ENCODE measurements around the gene CLEC16A. TPM values are rescaled to one million over a fixed set of nuclear protein-coding genes. Genes with fewer than 3 reads are reported as not detected.

The CLEC16A gene
- total RNA-seq, 2 donors from 2014 or later, result 46.6 to 47.6 TPM

- H3K4me1 ChIP-seq (ENCODE audit: control insufficient read depth in 1 of 2, low read depth in 2 of 2), result peaks cover 8 to 16% of the 10 kb centered on the region in 2 donors
- peak; percentile 87 for ATAC-seq (ENCODE audit: insufficient number of reproducible peaks, low FRiP score, low read depth)
- DNase-seq (ENCODE audit: low spot score), result no peak
- H3K9me3 ChIP-seq, result no peaks in the 10 kb centered on the region
- H3K27me3 ChIP-seq (replicated peaks; ENCODE audit: insufficient read depth), result no peaks in the 10 kb centered on the region
- H3K27ac ChIP-seq, result peak overlapping the region; percentile 82 to 83
- H3K36me3 ChIP-seq, result peaks cover 4% of the 10 kb centered on the region
- peak overlapping the region; percentile 47 for H3K4me3 ChIP-seq
- no peak for TF ChIP-seq CTCF (IDR thresholded peaks at IDR 0.05)
These were observed 35.6 kb downstream of the CLEC16A start for GRCh38 chr16:10979717-10980601.

GRCh38 chr16:10980813-10981212, 36.4 kb downstream of the CLEC16A start:
- Histone ChIP-seq H3K4me1 (ENCODE audit: control insufficient read depth in 1 of 2, low read depth in 2 of 2) (peaks cover 8 to 16% of the 10 kb centered on the region in 2 donors), H3K27ac (peak overlapping the region; percentile 82 to 83), H3K9me3 (no peaks in the 10 kb centered on the region), H3K27me3 (replicated peaks; ENCODE audit: insufficient read depth) (no peaks in the 10 kb centered on the region), H3K4me3 (no peak overlapping the region), H3K36me3 (peaks cover 4% of the 10 kb centered on the region)
- ATAC-seq (ENCODE audit: insufficient number of reproducible peaks, low FRiP score, low read depth) (no peak), DNase-seq (ENCODE audit: low spot score) (no peak)
- no peak for TF ChIP-seq CTCF (IDR thresholded peaks at IDR 0.05)

GRCh38 chr16:10981697-10982216, 37.4 kb downstream of the CLEC16A start:
- no peaks in the 10 kb centered on the region for H3K27me3 ChIP-seq (replicated peaks; ENCODE audit: insufficient read depth)
- no peaks in the 10 kb centered on the region for H3K9me3 ChIP-seq
- no peak for TF ChIP-seq CTCF (IDR thresholded peaks at IDR 0.05)
- no peak overlapping the region for H3K4me3 ChIP-seq
- H3K27ac ChIP-seq, result no peak overlapping the region
- no peak for DNase-seq (ENCODE audit: low spot score)
- no peak for ATAC-seq (ENCODE audit: insufficient number of reproducible peaks, low FRiP score, low read depth)
- H3K4me1 ChIP-seq (ENCODE audit: control insufficient read depth in 1 of 2, low read depth in 2 of 2), result peaks cover 8 to 16% of the 10 kb centered on the region in 2 donors
- peaks cover 4% of the 10 kb centered on the region for H3K36me3 ChIP-seq

GRCh38 chr16:10982465-10983150, 38.2 kb downstream of the CLEC16A start:
- Histone ChIP-seq H3K27me3 (replicated peaks; ENCODE audit: insufficient read depth) (no peaks in the 10 kb centered on the region), H3K36me3 (no peaks in the 10 kb centered on the region), H3K4me3 (no peak overlapping the region), H3K4me1 (ENCODE audit: control insufficient read depth in 1 of 2, low read depth in 2 of 2) (peaks cover 8 to 16% of the 10 kb centered on the region in 2 donors), H3K27ac (no peak overlapping the region), H3K9me3 (no peaks in the 10 kb centered on the region)
- ATAC-seq (ENCODE audit: insufficient number of reproducible peaks, low FRiP score, low read depth), result no peak
- no peak for DNase-seq (ENCODE audit: low spot score)
- no peak for TF ChIP-seq CTCF (IDR thresholded peaks at IDR 0.05)

DNA sequence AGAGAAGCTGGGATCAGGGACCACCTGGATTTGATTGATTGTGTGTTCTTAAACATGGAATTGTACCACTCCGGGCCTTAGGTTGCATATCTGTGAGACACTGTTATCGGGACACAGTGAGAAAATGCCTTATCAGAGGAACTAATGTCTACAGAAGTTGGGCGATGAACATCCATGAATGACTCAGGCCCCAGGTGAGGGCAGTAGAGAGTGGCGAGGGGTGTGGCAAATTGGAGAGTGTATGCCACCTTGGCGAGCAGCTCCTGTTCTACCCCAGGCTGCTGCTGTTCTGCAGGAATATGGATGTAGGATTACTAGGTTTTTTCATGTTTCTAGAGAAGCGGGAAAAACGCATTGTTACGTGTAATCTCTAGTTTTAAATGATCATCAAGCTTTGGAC, 38.8 kb downstream of the CLEC16A start:
- Histone ChIP-seq H3K27me3 (replicated peaks; ENCODE audit: insufficient read depth) (no peaks in the 10 kb centered on the region), H3K9me3 (no peaks in the 10 kb centered on the region), H3K4me3 (no peak overlapping the region), H3K36me3 (no peaks in the 10 kb centered on the region), H3K27ac (no peak overlapping the region), H3K4me1 (ENCODE audit: control insufficient read depth in 1 of 2, low read depth in 2 of 2) (peaks cover 8 to 16% of the 10 kb centered on the region in 2 donors)
- DNase-seq (ENCODE audit: low spot score), result no peak
- no peak for ATAC-seq (ENCODE audit: insufficient number of reproducible peaks, low FRiP score, low read depth)
- TF ChIP-seq CTCF (IDR thresholded peaks at IDR 0.05), result no peak
